ENCODE results near the gene SMIM22. TPM values are rescaled to one million over a fixed set of nuclear protein-coding genes. Genes with fewer than 3 reads are reported as not detected.

SMIM22 gene
- total RNA-seq, 1 donor from 2014 or later, result not detected

DNA sequence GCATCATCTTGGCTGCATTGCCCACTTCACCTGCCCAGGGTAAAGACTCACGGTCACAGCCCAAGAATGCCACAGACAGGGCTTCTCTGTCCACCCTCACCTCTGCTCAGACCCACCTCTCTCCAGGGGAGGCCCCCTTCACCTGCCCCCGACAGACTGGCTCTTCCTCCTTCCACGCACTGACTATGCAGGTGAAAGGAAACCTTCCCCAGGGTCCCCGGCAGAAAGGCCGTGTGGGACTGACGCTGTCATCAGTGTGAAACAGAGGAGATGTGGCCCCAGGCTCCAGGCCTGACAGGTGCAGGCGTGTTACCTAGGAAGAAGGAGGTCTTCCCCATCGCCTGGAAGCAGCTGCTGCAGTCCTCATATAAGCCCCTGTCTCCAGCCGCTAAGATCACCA lies 16.6 kb downstream of the SMIM22 start:
- no peaks in the 10 kb centered on the region for H3K27me3 ChIP-seq
- no peak overlapping the region for H3K27ac ChIP-seq
- H3K36me3 ChIP-seq, result peaks cover 0 to 83% of the 10 kb centered on the region in 2 donors
- no peak overlapping the region for H3K4me3 ChIP-seq
- DNase-seq (ENCODE audit: extremely low spot score in 2 of 2), result no peak
- H3K4me1 ChIP-seq, result no peaks in the 10 kb centered on the region
- TF ChIP-seq, protein P1, sequence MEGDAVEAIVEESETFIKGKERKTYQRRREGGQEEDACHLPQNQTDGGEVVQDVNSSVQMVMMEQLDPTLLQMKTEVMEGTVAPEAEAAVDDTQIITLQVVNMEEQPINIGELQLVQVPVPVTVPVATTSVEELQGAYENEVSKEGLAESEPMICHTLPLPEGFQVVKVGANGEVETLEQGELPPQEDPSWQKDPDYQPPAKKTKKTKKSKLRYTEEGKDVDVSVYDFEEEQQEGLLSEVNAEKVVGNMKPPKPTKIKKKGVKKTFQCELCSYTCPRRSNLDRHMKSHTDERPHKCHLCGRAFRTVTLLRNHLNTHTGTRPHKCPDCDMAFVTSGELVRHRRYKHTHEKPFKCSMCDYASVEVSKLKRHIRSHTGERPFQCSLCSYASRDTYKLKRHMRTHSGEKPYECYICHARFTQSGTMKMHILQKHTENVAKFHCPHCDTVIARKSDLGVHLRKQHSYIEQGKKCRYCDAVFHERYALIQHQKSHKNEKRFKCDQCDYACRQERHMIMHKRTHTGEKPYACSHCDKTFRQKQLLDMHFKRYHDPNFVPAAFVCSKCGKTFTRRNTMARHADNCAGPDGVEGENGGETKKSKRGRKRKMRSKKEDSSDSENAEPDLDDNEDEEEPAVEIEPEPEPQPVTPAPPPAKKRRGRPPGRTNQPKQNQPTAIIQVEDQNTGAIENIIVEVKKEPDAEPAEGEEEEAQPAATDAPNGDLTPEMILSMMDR (IDR thresholded peaks at IDR 0.05), result no peak
- no peak for TF ChIP-seq POLR2A (IDR thresholded peaks at IDR 0.05)
- TF ChIP-seq POLR2AphosphoS5 (IDR thresholded peaks at IDR 0.05; ENCODE audit: insufficient read depth in 1 of 2, low read depth in 1 of 2), result no peak
- H3K9me3 ChIP-seq, result no peaks in the 10 kb centered on the region
- intact Hi-C loops (cut with DNase I), result no loop called here

DNA sequence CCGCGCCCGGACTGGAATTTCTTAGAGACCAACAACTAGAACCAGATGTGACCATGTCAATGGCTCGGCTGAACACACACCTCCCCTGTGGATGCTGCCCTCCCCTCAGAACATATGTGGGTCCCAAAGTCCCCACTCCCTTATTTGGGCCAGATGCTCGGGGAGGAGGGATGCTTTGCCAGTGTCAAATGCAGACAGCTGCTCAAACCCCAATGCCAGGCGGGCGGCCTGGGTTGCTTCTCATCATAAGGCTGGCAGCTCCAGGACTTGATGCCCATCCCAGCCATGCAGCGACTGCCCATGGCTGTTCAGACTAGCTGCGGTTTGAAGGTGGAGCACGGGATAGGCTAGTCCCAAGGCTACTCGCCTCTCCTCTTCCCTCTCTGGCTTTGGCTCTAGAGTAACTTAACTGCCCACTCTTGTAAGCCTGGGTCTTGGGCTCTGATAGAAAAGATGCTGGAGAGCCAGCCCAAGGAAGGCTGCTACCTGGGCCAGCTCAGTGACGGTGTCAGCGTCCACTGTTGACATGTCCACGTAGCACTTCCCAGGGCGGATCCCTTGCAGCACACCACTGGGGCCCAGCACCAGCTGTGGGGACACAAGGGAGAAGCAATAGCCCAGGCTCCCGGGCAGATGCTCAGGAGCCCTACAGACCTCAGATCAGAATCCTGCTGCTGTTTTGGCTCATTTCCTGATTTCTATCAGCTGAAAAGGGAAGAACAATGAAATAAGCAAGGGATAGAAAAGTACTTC lies 18.3 kb downstream of the SMIM22 start:
- Histone ChIP-seq H3K4me3 (no peak overlapping the region), H3K27ac (no peak overlapping the region), H3K27me3 (no peaks in the 10 kb centered on the region), H3K9me3 (no peaks in the 10 kb centered on the region), H3K36me3 (peaks cover 0 to 86% of the 10 kb centered on the region in 2 donors), H3K4me1 (no peaks in the 10 kb centered on the region)
- intact Hi-C loops (cut with DNase I), result no loop called here
- no peak for DNase-seq (ENCODE audit: extremely low spot score in 2 of 2)
- no peak for TF ChIP-seq POLR2A (IDR thresholded peaks at IDR 0.05)
- no peak for TF ChIP-seq POLR2AphosphoS5 (IDR thresholded peaks at IDR 0.05; ENCODE audit: insufficient read depth in 1 of 2, low read depth in 1 of 2)
- TF ChIP-seq, protein P1 (IDR thresholded peaks at IDR 0.05), result no peak

DNA sequence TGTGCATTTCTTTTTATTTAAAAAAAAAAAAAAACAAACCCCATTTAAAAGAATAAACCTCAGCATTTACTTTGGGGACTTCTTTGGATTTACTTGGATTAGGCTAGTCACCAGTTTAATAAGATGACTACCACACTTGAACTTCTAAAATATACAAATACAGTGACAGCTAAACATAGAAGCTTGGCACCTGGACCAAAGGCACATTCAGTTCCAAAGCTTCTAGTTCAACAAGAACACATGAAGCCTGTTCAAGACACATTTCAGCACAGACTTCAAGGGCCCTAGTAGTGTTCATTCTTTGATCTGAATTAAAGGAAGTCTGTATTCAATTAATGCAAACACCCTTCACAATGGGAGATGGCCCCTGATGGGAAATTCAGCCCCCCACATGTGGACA lies 18.9 kb downstream of the SMIM22 start:
- Histone ChIP-seq H3K9me3 (no peaks in the 10 kb centered on the region), H3K4me1 (no peaks in the 10 kb centered on the region), H3K27me3 (no peaks in the 10 kb centered on the region), H3K27ac (no peak overlapping the region), H3K36me3 (peaks cover 0 to 90% of the 10 kb centered on the region in 2 donors), H3K4me3 (no peak overlapping the region)
- TF ChIP-seq POLR2AphosphoS5 (IDR thresholded peaks at IDR 0.05; ENCODE audit: insufficient read depth in 1 of 2, low read depth in 1 of 2) (no peak), POLR2A (IDR thresholded peaks at IDR 0.05) (no peak)
- TF ChIP-seq, protein P1 (IDR thresholded peaks at IDR 0.05), result no peak
- intact Hi-C loops (cut with DNase I), result no loop called here
- DNase-seq (ENCODE audit: extremely low spot score in 2 of 2), result no peak

DNA sequence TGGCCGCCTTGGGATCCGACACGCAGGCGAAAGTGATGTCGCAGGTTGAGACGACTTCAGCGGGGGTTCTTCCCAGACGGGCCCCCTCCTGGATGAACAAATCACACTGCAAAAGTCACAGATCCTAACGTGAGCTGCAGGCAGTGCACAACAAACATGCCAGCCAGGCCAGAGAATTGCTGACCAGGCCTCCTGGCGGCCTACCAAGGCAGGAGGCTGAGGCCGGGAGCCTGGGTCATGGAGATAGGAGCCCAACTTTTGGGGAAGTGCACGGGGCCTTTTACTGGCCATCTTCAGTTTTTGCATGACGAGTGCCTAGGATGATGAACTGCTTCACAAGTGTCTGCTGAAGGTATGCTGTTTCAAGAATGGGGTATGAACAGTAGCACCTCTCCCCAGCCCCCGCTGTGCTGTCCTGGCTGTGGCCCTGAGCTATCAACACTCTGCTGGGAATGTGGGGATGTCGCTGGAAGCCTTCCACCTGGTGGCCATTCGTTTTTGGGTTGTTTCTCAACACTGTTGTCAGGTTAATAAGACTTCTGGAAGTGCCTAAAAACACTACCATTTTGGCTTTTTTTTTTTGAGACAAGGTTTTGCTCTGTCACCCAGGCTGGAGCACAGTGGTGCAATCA lies 19.5 kb downstream of the SMIM22 start:
- Histone ChIP-seq H3K27ac (no peak overlapping the region), H3K36me3 (peaks cover 0 to 88% of the 10 kb centered on the region in 2 donors), H3K4me3 (no peak overlapping the region), H3K27me3 (no peaks in the 10 kb centered on the region), H3K4me1 (no peaks in the 10 kb centered on the region), H3K9me3 (no peaks in the 10 kb centered on the region)
- intact Hi-C loops (cut with DNase I), result no loop called here
- no peak for DNase-seq (ENCODE audit: extremely low spot score in 2 of 2)
- no peak for TF ChIP-seq POLR2AphosphoS5 (IDR thresholded peaks at IDR 0.05; ENCODE audit: insufficient read depth in 1 of 2, low read depth in 1 of 2)
- TF ChIP-seq, protein P1 (IDR thresholded peaks at IDR 0.05), result no peak
- TF ChIP-seq POLR2A (IDR thresholded peaks at IDR 0.05), result no peak

DNA sequence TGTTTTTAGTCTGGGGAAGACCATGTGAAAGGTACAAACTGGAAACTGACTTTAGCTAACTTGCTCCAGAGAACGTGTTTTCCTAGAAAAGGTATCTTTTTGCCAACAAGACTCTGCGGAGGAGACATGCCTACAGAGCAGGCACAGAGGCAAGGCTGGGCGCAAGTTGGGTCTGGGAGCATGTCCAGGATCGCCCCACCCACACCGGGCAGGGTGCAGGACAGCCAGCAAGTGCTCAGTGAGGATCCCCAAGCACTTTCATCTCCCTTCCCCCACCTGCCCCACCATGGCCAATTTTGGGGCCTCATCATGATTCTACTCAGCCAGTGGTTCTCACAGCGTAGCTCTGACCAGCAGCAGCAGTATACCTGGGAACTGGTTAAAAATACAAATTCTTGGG lies 25.5 kb downstream of the SMIM22 start:
- peaks cover 0 to 72% of the 10 kb centered on the region in 2 donors for H3K36me3 ChIP-seq
- intact Hi-C loops (cut with DNase I), result no loop called here
- H3K9me3 ChIP-seq, result no peaks in the 10 kb centered on the region
- TF ChIP-seq, protein P1 (IDR thresholded peaks at IDR 0.05), result no peak
- TF ChIP-seq POLR2AphosphoS5 (IDR thresholded peaks at IDR 0.05; ENCODE audit: insufficient read depth in 1 of 2, low read depth in 1 of 2), result no peak
- TF ChIP-seq POLR2A (IDR thresholded peaks at IDR 0.05), result no peak
- no peak overlapping the region for H3K27ac ChIP-seq
- no peaks in the 10 kb centered on the region for H3K4me1 ChIP-seq
- H3K4me3 ChIP-seq, result no peak overlapping the region
- no peak for DNase-seq (ENCODE audit: extremely low spot score in 2 of 2)
- no peaks in the 10 kb centered on the region for H3K27me3 ChIP-seq

Data from vagina (tissue), 2 donors.